HPDE6-E6E7 (cell line): Measurements from ENCODE around the gene CDH8.

Experiments used
- DNase-seq: peaks from one replicate; pipeline ENCODE4 v3.0.0; 2011; ENCODE audit warnings: missing footprints; ENCODE audit errors: extremely low spot score

Gene CDH8

GRCh38 chr16:62029947-62030346 is 6.3 kb downstream of the CDH8 start:
- no peak for DNase-seq

- DNase-seq = no peak
These were observed 13.6 kb downstream of the CDH8 start for GRCh38 chr16:62022688-62023087.

- DNase-seq = no peak
These were observed 15.1 kb downstream of the CDH8 start for GRCh38 chr16:62021161-62021581.

GRCh38 chr16:62020681-62021080 is 15.6 kb downstream of the CDH8 start:
- DNase-seq = no peak

- DNase-seq = no peak
These were observed 16.4 kb downstream of the CDH8 start for GRCh38 chr16:62019851-62020250.

- DNase-seq = no peak
These were observed 17.8 kb downstream of the CDH8 start for GRCh38 chr16:62018301-62019060.

GRCh38 chr16:62014319-62014923 is 21.8 kb downstream of the CDH8 start:
- no peak for DNase-seq

- DNase-seq = no peak
These were observed 26.1 kb downstream of the CDH8 start for GRCh38 chr16:62010186-62010585.

GRCh38 chr16:61998460-61998859 is 37.8 kb downstream of the CDH8 start:
- DNase-seq = no peak

- no peak for DNase-seq
These were observed 43.1 kb downstream of the CDH8 start for GRCh38 chr16:61993108-61993507.

- DNase-seq = no peak
These were observed 48.7 kb downstream of the CDH8 start for GRCh38 chr16:61987474-61988012.

- no peak for DNase-seq
These were observed 67.2 kb downstream of the CDH8 start for GRCh38 chr16:61969077-61969382.

GRCh38 chr16:61968242-61969076 is 67.8 kb downstream of the CDH8 start:
- DNase-seq = no peak

- DNase-seq = no peak
These were observed 79.0 kb downstream of the CDH8 start for GRCh38 chr16:61957075-61957855.

- no peak for DNase-seq
These were observed 83.4 kb downstream of the CDH8 start for GRCh38 chr16:61952841-61953240.

GRCh38 chr16:61948414-61948813 is 87.8 kb downstream of the CDH8 start:
- no peak for DNase-seq

- no peak for DNase-seq
These were observed 90.2 kb downstream of the CDH8 start for GRCh38 chr16:61946019-61946418.

- DNase-seq = no peak
These were observed 90.7 kb downstream of the CDH8 start for GRCh38 chr16:61945511-61945910.

GRCh38 chr16:61944004-61944403 is 92.2 kb downstream of the CDH8 start:
- no peak for DNase-seq

- no peak for DNase-seq
These were observed 95.6 kb downstream of the CDH8 start for GRCh38 chr16:61940611-61941010.

- no peak for DNase-seq
These were observed 98.6 kb downstream of the CDH8 start for GRCh38 chr16:61937646-61938045.

GRCh38 chr16:61936522-61936921 is 99.7 kb downstream of the CDH8 start:
- DNase-seq = no peak
